ENCODE results near the gene ARID3A.
"Not testable (repeated sequence)": the region's sequence is repeated elsewhere in the genome, so short reads cannot be mapped to it uniquely, and the experiment has no call there.

ARID3A gene

DNA sequence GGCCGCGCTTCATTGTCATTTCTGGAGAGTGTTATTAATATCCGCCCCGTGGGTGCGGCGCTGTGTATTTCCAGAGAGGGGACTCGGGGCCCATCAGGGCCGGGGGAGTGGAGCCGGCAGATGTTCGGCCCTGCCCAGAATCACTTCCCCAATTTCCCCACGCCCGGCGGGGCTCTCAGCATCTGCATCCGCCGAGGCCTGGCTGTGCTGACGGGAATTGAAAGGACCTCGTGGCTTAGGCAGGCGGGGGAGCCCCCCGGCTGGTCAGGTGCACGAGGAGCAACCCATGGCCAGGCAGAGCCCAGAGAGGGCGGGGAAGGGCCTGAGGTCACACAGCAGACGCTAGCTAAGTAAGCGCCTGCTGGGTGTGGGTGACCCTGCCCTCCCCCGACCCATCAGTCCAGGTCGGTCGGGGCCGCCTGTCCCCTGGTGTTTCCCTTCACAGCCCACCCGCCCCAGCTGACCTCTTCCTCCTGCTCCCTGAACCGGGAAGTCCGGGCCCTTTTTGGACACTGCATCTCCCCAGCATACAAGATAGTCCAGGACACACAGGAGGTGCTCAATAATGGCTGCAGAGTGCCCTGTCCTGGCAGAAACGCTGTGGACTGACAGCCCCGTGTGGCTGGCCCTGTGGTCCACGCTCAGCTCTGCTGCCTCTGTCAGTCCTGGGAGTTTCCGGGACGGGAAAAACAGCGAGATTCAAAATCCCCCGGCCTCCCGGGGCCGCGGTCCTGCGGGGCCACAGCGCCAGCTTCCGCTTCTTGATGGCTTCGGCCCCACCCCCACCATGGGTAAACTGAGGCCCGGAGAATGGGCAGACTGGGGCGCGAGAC is 22.1 kb downstream of the ARID3A start:
- no peak for DNase-seq (ENCODE audit: low read depth)

DNA sequence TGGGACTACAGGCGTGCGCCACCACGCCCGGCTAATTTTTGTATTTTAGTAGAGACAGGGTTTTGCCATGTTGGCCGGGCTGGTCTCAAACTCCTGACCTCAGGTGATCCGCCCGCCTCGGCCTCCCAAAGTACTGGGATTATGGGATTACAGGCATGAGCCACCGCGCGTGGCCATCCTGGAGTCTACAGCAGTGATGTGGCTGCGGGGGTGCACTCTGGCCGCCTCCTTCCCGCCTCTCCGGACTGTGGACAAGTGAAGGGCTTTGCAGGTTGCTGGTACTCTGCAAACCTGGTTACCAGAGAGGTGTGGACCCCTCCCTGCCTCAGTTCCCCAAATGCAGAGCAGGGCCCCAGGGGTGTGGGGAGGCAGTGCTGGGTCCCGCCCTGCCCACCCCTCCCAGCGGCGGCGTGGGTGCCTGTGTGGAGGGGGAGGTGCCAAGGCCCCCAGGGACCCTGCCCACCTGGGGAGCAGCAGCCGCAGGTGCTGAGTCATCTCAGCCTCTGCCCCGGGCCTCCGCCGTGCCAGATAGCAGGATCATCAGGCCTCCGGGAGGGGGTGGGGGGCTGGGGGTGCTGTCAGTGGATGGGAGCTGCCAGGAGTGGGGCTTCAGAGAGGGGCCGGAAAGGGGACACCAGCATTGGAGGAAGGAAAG is 23.1 kb downstream of the ARID3A start:
- no peak for DNase-seq (ENCODE audit: low read depth)

DNA sequence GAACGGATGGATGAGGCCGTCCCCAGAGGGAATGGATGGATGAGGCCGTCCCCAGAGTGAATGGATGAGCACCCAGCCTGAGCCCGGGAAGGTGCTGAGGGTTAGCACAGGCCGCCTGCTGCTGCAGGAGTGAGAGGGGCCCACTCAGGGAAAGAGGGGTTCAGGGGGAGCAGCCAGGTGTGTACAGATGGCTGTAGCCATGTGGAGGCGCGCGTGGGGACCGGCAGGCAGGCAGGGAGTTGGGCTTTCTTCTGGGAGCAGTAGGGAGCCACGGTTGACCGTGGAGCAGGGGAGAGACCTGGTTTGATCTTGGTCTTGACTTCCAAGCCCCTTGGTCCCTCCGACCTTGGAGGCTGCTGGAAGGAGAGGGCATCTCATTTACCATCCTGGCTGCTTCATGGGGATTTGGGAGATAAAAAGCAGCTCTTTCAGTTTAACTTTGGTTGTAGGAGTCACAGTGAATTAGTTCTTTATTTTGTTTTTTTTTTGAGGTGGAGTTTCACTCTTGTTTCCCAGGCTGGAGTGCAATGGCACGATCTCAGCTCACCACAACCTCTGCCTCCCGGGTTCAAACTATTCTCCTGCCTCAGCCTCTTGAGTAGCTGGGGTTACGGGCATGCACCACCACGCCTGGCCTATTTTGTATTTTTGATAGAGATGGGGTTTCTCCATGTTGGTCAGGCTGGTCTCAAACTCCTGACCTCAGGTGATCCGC is 24.7 kb downstream of the ARID3A start:
- DNase-seq (ENCODE audit: low read depth) = no peak

DNA sequence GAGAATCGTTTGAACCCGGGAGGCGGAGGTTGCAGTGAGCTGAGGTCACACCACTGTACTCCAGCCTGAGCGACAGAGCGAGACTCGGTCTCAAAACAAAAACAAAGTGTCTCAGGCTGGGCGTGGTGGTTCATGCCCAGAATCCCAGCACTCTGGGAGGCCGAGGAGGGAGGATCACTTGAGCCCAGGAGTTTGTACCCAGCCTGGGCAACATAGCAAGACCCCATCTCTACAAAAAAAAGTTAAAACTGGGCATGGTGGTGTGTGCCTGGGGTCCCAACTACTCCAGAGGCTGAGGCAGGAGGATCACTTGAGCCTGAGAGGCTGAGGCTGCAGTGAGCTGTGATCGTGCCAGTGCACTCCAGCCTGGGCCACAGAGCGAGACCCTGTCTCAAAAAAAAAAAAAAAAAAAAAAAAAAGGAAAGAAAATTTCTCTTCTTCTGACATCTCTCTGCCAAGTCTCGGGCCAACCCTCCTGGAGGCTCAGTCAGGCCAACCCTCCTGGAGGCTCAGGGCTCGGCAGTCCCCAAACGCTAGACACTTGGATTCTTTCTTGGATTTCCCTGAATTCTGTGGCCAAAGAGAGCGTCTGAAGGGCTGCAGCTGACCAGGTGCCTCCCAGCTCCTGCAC is 26.3 kb downstream of the ARID3A start:
- DNase-seq (ENCODE audit: low read depth) = no peak

DNA sequence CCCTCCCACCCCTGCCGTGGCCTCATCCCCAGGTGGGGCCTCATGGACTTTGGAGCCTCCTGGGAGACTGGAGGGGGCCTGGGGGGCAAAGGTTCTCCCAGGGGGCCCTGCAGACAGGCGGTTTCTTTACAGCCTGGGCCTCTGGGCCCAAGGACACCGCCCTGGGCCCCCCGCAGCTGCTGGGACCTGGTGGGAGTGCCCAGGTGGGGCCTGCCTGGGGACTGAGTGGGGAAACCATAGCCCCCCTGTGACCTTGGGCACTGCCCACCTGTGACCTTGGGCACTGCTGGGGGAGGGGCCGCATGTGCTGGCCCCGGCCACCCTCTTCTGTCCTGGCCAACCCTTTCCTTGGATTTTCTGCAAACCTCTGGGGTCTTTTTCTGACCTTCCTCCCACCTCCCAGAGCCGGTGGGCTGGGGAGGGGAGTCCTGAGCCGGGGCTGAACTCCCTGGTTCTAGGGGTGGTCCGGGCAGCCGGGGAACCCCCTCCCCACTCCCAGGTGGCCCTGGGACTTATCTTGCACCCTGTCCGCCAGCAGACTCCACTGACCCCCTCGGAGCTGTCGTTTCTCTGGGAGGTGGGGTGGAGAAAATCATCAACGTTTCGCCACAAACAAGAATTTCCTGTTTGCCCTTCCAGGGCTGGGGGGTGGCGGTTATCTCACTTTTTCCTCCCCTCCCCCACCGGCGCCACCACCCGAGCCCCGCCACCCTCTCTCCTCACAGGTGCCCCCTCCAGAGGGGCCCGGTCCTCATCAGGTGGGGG is 27.0 kb downstream of the ARID3A start:
- DNase-seq (ENCODE audit: low read depth) = no peak

DNA sequence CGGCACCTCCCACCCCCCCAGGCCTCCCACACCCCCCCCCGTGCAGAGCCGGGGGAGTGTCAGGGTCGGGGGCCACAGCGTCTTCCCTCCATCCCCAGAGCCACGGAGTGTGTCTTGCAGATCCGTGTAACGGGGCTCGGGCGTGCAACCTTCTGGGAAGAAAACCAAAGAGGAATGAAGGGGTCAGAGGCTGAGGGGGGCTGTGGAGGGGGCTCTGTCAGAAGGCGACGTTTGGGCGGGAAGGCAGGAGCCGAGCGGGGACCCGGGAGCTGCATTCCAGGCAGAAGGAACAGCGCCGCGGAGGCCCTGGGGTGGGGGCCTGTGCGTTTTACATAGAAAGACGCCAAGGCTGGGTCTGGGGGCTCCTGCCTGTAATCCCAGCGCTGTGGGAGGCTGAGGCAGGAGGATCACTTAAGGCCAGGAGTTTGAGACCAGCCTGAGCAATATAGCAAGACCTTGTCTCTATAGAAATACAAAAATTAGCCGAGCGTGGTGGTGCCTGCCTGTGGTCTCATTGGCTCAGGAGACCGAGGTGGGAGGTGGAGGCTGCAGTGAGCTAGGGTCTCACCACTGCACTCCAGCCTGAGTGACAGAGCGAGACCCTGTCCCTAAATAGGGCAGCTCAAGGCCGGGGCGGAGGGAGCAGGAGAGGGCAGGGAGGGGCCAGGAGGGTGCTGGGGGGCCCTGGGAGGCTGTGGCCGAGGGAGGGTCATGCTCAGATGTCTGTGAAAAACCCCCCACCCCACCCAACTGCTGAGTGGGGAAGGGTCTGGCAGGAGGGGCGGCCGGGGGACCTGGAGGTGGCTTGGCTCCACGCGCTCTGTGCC is 27.8 kb downstream of the ARID3A start:
- DNase-seq (ENCODE audit: low read depth) = no peak

DNA sequence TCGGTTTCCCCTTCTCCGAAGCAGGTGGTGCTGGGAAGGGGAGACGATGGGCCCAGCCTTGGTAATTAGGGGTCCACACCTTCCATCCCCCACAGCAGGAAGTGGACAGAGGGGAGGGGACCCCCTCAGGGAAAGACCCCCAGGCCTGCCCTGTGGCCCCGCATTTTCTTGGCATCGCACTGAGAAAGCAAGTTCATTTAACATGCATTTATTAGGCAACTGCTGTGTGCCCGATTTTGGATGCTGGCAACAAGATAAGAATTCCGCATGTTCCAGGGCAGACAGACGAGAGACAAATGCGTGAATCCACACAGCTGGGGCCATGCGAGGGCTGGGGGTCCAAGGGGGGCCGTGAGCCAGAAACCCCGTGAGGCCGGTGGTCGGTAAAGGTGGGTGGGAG is 28.4 kb downstream of the ARID3A start:
- DNase-seq (ENCODE audit: low read depth) = no peak

DNA sequence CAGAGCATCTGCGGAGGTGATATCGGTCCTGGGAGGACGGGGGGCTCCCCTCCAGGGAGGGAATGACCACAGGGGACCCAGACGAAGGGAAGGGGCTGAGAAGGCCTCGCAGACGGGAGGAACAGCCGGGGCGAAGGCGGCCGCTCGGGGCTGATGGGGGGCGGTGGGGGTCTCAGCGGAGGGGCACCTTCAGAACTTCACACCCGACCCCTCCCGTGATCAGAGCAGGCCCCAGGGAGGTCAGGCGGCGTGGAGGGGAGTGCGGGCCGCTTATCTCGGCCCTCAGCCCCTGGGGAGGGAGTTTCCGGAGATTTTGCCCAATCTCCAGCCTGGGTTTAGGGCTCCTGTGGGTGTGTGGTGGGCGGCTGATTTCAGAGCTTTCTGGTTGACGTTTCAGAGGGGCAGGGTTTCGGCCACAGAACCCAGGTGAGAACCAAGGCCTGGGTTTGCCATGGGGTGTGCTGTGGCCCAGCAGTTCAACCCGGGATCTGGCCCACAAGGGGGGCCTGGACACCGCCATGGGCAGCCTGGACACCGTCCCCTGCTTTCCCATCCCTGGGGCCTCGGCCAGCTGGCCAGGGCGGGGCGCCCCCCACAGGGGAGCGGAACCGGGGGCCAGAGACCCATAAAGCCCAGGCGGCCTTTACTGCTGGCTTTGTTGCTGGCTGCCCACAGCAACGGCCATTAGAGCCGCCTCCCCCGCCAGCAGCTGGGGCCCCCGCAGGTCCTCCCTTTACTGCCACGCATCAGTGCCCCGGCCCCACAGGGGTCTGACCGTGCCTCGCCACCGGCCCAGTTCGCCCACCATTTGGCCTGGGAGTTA is 29.0 kb downstream of the ARID3A start:
- DNase-seq (ENCODE audit: low read depth) = no peak

DNA sequence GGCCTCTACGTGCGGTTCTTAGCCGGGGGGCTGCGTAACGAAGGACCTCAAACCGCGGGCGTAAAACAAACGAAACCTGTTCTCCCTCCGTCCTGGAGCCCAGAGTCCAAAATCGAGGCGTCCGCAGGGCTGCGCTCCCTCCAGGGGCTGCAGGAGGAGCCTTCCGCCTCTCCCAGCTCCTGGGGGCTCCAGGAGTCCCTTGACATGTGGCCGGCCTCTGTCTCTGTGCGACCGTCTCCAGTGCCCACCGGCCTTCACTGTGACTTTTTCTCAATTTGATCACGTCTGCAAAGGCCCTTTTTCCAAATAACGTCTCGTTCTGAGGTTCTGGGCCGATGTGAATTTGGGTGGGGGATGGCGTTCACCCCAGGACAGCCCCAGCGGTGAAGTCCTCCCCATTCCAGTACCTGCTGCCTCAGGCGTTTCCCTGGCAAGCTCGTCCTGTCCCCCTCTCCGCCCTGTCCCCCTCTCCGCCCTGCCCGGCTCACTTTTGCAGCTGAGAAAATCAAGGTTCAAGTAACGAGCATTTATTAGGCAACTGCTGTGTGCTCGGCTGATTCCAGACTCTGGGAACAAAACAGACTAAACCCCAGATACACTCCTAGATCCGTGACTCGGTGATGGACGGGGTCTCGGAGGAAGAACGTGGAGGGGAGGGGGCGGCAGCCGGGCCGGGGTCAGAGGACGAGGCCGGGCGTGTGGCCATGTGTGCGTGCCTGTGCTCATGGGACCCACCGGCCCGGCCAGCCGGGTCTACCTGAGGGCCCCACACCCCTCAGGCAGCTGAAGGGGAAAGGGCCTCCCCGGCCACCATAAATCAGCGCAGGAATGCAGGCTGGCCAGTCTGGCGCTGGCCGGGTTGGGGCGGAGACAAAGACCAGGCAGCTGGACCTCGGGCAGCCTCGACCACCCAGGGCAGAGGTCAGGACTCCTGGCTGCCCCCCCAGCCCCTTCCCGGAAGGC is 30.2 kb downstream of the ARID3A start:
- DNase-seq (ENCODE audit: low read depth) = no peak

DNA sequence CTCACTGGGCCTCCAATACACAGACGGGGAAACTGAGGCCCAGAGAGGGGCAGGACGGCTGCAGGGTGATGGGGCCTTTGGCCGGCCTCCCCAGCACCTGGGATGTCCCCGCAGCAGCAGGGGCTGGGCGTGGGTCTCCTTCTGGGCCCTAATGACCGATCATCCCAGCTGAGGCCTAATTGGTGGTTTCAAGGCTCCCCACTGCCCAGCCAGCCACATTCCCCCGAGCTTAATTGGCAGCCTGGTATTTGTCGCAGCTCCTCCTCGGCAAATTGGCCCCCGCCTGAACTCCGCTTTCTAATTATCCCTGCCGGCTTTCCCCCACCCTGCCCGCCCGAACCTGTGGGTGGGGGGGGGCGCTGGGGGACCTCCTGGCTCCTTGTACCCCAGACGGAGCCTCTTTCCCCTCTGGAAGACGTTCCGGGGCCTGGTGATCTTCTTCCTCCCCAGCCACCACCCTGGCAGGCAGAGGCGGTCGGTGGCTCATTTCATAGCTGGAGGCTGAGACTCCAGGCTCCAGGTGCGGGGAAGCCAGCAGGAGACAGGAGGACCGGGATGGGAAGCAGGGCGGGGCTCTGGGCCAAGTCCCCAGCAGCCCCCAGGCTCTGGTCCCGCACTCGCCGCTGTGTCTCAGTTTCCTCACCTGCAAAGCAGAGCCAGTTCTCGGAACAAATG is 31.1 kb downstream of the ARID3A start:
- no peak for DNase-seq (ENCODE audit: low read depth)

DNA sequence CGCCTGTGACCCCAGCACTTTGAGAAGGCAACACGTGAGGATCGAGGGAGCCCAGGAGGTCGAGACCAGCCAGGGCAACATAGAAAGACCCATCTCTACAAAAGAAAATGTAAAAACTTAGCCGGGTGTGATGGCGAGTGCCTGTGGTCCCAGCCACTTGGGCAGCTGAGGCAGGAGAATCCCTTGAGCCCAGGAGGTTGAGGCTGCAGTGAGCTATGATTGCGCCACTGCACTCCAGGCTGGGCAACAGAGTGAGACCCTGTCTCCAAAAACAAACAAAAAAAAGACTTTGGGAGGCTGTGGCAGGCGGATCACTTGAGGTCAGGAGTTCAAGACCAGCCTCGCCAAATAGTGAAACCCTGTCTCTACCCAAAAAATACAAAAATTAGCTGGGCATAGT is 31.7 kb downstream of the ARID3A start:
- not testable (repeated sequence) for DNase-seq (ENCODE audit: low read depth)

DNA sequence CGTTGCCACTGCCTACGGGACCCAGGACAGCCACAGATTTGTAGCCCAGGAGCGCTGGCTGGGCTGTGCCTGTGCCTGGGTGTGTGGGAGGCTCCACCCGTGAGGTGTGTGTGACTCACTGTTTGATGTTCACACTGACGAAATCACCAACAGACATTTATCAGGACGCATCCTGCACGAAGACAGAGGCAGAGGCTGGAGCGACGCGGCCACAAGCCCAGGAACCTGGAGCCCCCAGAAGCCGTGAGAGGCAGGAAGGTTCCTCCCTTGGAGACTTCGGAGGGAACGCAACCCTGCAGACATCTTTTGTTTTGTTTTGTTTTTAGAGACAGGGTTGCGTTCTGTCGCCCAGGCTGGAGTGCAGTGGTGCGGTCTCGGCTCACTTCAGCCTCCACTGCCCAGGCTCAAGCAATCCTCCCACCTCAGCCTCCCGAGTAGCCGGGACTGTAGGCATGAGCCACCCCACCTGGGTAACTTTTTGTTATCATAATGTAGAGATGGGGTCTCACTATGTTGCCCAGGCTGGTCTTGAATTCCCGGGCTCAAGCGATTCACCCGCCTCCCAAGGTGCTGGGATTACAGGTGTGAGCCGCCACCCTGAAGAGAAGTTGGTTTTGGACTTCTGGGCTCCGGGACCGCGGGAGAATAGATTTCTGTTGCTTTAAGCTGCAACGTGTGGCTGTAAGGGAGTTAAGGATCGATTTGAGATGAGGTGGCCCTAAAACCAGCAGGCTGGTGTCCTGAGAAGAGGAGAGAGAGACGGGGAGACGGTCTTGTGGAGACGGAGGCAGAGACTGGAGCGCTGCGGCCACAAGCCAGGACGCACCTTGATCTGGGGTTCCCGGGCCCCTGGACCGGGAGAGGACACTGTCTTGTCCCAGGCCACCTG is 33.4 kb downstream of the ARID3A start:
- DNase-seq (ENCODE audit: low read depth) = no peak

DNA sequence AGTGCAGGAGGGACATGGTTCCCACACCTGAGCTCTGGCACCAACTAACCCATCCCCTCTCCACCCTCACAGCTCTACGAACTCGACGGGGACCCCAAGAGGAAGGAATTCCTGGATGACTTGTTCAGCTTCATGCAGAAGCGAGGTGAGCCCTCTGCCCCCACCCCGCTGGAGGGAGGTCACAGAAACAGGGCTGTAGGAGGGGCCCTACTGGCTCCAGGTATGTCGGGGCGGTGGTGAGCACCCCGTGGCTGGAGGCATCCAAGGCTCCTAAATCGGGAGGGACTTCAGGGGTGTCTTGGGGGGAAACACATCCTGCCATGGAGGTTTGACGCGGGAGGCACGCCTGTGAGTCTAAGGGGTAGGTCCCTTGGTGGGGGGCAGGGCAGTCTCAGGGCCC is 34.2 kb downstream of the ARID3A start:
- no peak for DNase-seq (ENCODE audit: low read depth)

DNA sequence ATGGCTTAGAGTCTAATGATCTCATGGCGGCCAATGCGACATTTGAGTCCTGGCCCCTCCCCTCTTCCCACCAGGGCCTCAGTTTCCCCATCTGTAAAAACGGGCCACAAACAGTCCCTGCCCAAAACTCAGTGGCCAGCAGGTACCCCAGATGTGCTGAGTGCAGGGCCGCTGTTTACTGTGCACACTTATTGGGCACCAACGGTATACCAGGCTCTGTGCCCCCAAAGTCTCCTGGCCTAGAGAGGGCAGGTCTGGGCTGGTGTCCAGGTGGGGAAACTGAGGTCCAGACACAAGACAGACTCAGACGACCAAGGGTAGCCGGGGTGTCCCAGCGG is 34.7 kb downstream of the ARID3A start:
- no peak for DNase-seq (ENCODE audit: low read depth)

DNA sequence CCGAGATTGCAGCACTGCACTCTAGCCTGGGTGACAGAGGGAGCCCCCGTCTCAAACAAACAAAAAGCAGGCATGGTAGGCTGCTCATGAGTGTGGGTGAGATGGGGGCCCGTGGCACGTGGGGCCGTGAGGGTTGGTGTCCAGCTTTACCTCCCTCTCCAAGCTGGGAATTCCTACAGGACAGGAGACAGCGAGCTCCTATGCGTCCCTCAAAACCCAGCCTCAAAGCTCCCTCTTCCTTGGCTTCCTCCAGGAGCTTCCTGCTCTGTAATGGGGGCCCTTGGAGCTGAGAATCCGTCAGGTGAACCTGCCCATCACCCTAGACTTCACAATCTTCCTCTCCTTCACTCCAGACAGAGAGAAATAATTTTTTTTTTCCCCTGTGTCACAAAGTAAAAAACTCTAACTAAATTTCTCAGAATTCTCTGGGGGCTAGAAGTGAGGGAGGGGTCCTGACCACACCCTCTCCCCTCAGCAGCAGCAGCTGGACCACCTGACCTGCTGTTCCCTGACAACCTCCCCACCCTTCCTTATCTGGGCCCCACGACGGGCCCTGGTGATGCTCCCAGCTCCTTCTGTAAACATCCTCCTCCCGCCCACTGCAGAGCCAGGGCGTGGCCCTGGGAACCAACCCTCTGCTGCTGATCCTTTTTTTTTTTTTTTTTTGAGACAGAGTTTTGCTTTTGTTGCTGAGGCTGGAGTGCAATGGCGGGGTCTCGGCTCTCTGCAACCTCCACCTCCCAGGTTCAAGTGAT is 36.2 kb downstream of the ARID3A start:
- DNase-seq (ENCODE audit: low read depth) = no peak

DNA sequence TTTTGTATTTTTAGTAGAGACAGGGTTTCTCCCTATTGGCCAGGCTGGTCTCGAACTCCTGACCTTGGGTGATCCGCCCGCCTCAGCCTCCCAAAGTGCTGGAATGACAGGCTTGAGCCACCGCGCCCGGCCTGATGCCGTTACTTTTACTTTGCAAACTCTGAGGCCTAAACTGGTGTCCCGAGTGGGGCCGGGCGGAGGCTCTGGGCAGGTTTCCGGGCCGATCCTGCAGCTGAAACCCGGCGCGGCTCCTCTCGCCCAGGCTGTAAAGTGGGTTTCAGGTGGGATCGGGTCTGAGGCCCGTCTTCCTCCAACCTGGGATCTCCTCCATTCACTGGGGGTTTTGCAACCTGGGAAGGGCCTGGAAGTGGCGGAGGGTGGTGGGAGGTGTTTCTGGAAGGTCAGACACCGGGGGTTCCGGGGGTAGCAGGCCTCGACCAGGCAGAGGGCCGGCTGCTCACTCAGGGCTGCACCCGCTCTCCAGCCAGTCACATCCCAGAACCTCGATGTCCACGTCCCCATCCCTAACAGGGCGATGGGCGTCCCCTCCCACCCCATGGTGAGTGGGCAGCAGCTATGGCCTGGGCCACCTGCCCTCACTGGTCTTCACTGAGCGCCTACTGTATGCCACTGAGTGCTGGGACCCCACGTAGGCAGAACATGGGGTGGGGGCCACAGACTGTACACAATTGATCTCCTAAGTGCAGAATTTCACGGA is 37.0 kb downstream of the ARID3A start:
- DNase-seq (ENCODE audit: low read depth) = no peak
